Kidney (tissue), 14 donors: ENCODE data around the gene CT45A10. TPM values are rescaled to one million over a fixed set of nuclear protein-coding genes. Genes with fewer than 3 reads are reported as not detected.
A peak's percentile ranks its signal among the peaks of the same experiment; 100 is the strongest.
"Not testable (repeated sequence)": the region's sequence is repeated elsewhere in the genome, so short reads cannot be mapped to it uniquely, and the experiment has no call there.

ENCODE experiments used
- DNase-seq, 5 donors: peaks; one replicate each; pipeline ENCODE4 v3.0.0-alpha.2; 2013 to 2020
- FAIRE-seq: peaks from 2 replicates; lab custom pipeline; 2012; peaks lifted over from hg19 to GRCh38; lab: Jason Lieb, UNC
- H3K27ac ChIP-seq, 2 donors: one replicate each; pipeline ENCODE4 v1.7.0; 2013; ENCODE audit warnings: low read depth in 2 of 2, low read length in 2 of 2, inconsistent platforms in 1 of 2
- H3K27me3 ChIP-seq: one replicate; pipeline ENCODE4 v1.7.1; 2013; ENCODE audit warnings: low read length, inconsistent platforms; ENCODE audit not compliant: control insufficient read depth, insufficient read depth
- H3K36me3 ChIP-seq, 3 donors: one replicate each; pipeline versions ENCODE4 v1.7.0 to v1.7.1; 2013; ENCODE audit warnings: low read length in 3 of 3, control low read depth in 1 of 3, inconsistent platforms in 1 of 3; ENCODE audit not compliant: insufficient read depth in 3 of 3, control insufficient read depth in 2 of 3
- H3K4me1 ChIP-seq, 3 donors: one replicate each; pipeline versions ENCODE4 v1.7.0 to v1.7.1; 2013; ENCODE audit warnings: low read length in 3 of 3, inconsistent platforms in 1 of 3, low read depth in 1 of 3; ENCODE audit not compliant: control insufficient read depth in 2 of 3, insufficient read depth in 2 of 3
- H3K4me3 ChIP-seq, 3 donors: one replicate each; pipeline versions ENCODE4 v1.7.0 to v1.8.1; 2013; ENCODE audit warnings: low read length in 3 of 3, control low read depth in 1 of 3, inconsistent platforms in 1 of 3
- H3K9ac ChIP-seq, 3 donors: one replicate each; pipeline versions ENCODE4 v1.7.0 to v1.7.1; 2013; ENCODE audit warnings: low read length in 3 of 3, control low read depth in 1 of 3, inconsistent platforms in 1 of 3
- H3K9me3 ChIP-seq, 3 donors: one replicate each; pipeline versions ENCODE4 v1.7.0 to v1.7.1; 2013; ENCODE audit warnings: low read length in 3 of 3, control low read depth in 1 of 3, inconsistent platforms in 1 of 3; ENCODE audit not compliant: control insufficient read depth in 2 of 3, insufficient read depth in 1 of 3
- intact Hi-C: fragments of 100-400 bp; cut with DNase I; formaldehyde crosslinking; loops from one replicate; pipeline ENCODE4 v1.11.1; 2022
- polyA plus RNA-seq: library from polyadenylated mRNA; stranded (reverse); fragments of 350-450 nt; fragmentation: Illumina TruSeq; extraction: RNeasy Lipid Tissue Mini Kit (QIAGEN cat#74804); gene quantifications from one replicate; pipeline ENCODE4 v1.2.3, GENCODE V29; 2014; ENCODE audit warnings: low read depth, low replicate concordance; ENCODE audit not compliant: insufficient read depth
- total RNA-seq: library from RNA; stranded (reverse); fragmentation: NEBNext Ultra II Directional; extraction: Animal tissue kit (Norgen Biotek cat#: 25700); gene quantifications from one replicate; pipeline ENCODE4 v1.2.1, GENCODE V29; 2021
- TF ChIP-seq, protein P1 (sequence below): IDR thresholded peaks from 3 replicates; pipeline ENCODE4 v1.5.1; 2012; ENCODE audit warnings: mild to moderate bottlenecking, moderate library complexity, borderline replicate concordance; ENCODE audit not compliant: insufficient read depth; ENCODE audit errors: extremely low read depth
- donor health status: control.
- donor health status: control.
- donor health status: control.
- donor health status: control.
- donor health status: control.
- donor health status: DM: yes; HTN: yes; CAD: no.
- donor health status: Normal renal cell carcinoma (clear cell type).

Gene CT45A10
- total and polyA plus RNA-seq, 2 donors from 2014 or later = not detected

DNA sequence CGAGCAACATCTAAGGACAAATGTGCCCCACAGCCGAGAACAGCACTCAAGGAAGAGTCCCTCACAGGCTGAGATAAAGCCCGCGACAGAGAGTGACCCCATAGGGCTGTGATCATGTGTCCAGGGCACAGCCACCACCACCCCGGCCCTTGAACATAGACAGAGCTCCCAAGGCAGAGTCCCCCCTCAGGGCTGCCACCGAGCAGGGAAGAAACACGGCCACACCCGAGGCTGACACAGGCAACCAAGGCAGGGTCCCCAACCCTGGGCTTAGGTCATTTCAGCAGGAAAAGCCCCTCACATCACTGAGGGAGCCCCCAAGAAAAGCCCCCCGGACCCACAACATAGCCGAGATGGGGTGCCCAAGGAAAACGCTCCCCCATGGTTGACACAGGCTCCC, 463 bp downstream of the CT45A10 start:
- Histone ChIP-seq H3K36me3 (no peaks in the 10 kb centered on the region), H3K4me1 (no peaks in the 10 kb centered on the region), H3K27me3 (no peaks in the 10 kb centered on the region), H3K4me3 (no peak overlapping the region), H3K9ac (no peak overlapping the region), H3K27ac (no peak overlapping the region), H3K9me3 (no peaks in the 10 kb centered on the region)
- DNase-seq = peak in 1 of 5 donors; percentile 45
- TF ChIP-seq, protein P1, sequence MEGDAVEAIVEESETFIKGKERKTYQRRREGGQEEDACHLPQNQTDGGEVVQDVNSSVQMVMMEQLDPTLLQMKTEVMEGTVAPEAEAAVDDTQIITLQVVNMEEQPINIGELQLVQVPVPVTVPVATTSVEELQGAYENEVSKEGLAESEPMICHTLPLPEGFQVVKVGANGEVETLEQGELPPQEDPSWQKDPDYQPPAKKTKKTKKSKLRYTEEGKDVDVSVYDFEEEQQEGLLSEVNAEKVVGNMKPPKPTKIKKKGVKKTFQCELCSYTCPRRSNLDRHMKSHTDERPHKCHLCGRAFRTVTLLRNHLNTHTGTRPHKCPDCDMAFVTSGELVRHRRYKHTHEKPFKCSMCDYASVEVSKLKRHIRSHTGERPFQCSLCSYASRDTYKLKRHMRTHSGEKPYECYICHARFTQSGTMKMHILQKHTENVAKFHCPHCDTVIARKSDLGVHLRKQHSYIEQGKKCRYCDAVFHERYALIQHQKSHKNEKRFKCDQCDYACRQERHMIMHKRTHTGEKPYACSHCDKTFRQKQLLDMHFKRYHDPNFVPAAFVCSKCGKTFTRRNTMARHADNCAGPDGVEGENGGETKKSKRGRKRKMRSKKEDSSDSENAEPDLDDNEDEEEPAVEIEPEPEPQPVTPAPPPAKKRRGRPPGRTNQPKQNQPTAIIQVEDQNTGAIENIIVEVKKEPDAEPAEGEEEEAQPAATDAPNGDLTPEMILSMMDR = no peak
- intact Hi-C loops = no loop called here
- no peak for FAIRE-seq

DNA sequence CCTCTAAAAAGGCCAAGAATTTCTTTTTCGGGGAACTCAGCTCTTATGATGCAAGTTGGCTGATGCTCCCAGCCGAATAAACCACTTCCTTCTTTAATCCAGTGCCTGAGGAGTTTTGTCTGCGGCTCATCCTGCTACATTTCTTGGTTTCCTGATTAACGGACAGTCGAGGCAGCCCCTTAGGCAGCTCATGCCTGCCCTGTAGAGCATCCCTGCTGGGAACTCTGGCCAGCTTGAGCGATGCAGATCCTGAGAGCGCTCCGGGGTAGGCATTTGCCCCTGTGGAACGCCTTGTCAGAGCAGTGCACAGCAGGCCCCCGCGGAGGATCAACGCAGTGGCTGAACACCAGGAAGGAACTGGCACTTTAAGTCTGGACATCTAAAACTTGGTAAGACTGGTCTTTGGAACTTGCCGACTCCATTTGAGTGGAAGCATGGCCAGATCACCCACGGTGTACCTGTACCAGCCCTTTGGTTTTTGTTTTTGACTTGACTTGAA, 3.1 kb downstream of the CT45A10 start:
- TF ChIP-seq, protein P1 = no peak
- FAIRE-seq (no peak), DNase-seq (peak in 1 of 5 donors; percentile 49)
- intact Hi-C loops = no loop called here
- no peak overlapping the region for H3K4me3 ChIP-seq
- H3K9me3 ChIP-seq = no peaks in the 10 kb centered on the region
- no peak overlapping the region for H3K27ac ChIP-seq
- H3K9ac ChIP-seq = no peak overlapping the region
- no peaks in the 10 kb centered on the region for H3K27me3 ChIP-seq
- no peaks in the 10 kb centered on the region for H3K4me1 ChIP-seq
- no peaks in the 10 kb centered on the region for H3K36me3 ChIP-seq

DNA sequence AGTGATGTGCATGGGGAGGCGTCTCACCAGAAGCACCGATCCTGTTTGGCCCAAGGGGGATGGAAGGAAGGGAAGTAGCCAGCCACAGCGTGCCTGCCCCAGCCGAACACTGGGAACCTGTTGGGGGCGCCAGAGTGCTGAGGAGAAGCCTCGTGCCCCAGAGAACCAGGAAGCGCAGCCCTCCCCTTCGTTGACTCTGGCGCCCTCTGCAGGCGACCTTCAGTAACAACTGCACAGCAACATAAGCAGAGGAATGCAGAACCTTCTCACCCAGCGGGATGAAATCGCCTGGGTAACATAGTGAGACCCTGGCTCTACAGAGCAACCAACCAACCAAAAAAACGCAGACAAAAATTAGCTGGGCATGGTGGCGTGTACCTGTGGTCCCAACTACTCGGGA, 4.3 kb downstream of the CT45A10 start:
- H3K4me1 ChIP-seq, FAIRE-seq, H3K9ac ChIP-seq, H3K36me3 ChIP-seq, H3K4me3 ChIP-seq, DNase-seq, H3K27me3 ChIP-seq, H3K27ac ChIP-seq, H3K9me3 ChIP-seq, intact Hi-C loops: not testable (repeated sequence)

DNA sequence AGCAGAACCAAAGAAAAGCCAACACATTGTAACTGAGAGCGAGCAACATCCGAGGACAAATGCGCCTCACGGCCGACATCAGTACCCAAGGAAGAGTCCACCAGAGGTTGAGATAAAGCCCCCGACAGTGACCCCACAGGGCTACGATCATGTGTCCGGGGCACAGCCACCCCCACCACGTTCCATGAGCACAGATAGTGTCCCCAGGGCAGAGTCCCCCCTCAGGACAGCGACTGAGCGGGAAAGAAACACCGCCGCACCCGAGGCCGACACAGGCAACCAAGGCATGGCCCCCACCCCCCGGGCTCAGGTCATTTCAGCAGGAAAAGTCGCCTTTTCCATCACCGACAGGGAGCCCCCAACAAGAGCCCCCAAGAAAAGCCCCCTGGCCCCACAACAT, 5.0 kb downstream of the CT45A10 start:
- intact Hi-C loops, H3K36me3 ChIP-seq, H3K27ac ChIP-seq, H3K9ac ChIP-seq, H3K9me3 ChIP-seq, H3K4me3 ChIP-seq, H3K4me1 ChIP-seq, H3K27me3 ChIP-seq, FAIRE-seq: not testable (repeated sequence)
- peak in 1 of 5 donors; percentile 30 for DNase-seq

DNA sequence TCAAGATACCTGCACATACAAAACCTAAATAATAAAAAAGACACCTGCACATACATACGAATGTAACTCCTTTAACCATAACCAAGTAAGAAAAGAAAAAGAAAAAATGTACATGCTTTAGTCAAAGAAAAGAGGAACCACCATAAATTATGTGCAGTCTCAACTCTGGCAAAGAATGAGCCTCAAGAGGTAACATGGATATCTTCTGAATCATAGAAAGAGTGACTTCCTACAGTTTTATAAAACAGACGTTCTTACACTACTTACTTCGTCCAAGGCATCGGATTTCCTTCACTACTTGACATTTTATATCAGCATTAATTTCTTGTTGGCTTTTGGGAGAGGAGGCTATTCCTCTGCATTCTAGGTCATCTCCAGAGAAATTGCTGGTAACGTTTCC, 10.5 kb downstream of the CT45A10 start:
- DNase-seq, H3K9ac ChIP-seq, H3K36me3 ChIP-seq, H3K27ac ChIP-seq, H3K4me1 ChIP-seq, intact Hi-C loops, H3K4me3 ChIP-seq, H3K27me3 ChIP-seq, FAIRE-seq, H3K9me3 ChIP-seq: not testable (repeated sequence)

DNA sequence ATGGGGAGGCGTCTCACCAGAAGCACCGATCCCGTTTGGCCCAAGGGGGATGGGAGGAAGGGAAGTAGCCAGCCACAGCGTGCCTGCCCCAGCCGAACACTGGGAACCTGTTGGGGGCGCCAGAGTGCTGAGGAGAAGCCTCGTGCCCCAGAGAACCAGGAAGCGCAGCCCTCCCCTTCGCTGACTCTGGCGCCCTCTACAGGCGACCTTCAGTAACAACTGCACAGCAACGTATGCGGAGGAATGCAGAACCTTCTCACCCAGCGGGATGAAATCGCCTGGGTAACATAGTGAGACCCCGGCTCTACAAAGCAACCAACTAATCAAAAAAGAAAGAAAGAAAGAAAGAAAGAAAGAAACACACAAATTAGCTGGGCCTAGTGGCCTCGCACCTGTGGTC, 21.5 kb downstream of the CT45A10 start, which contains the start of gene CT45A9:
Gene CT45A9, minus strand, starts transcription at position 101 of the 400 bp plus-strand sequence. CDS start 3,751 bp downstream, outside the sequence.
- H3K27ac ChIP-seq, FAIRE-seq, H3K4me1 ChIP-seq, H3K36me3 ChIP-seq, DNase-seq, H3K4me3 ChIP-seq, H3K9me3 ChIP-seq, H3K9ac ChIP-seq, H3K27me3 ChIP-seq, intact Hi-C loops: not testable (repeated sequence)

DNA sequence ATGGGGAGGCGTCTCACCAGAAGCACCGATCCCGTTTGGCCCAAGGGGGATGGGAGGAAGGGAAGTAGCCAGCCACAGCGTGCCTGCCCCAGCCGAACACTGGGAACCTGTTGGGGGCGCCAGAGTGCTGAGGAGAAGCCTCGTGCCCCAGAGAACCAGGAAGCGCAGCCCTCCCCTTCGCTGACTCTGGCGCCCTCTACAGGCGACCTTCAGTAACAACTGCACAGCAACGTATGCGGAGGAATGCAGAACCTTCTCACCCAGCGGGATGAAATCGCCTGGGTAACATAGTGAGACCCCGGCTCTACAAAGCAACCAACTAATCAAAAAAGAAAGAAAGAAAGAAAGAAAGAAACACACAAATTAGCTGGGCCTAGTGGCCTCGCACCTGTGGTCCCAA, 38.8 kb downstream of the CT45A10 start, which contains the start of gene CT45A8:
Gene CT45A8, minus strand, starts transcription at position 101 of the 400 bp plus-strand sequence. CDS start 3,755 bp downstream, outside the sequence.
- intact Hi-C loops, H3K9ac ChIP-seq, H3K9me3 ChIP-seq, H3K4me1 ChIP-seq, H3K27me3 ChIP-seq, H3K27ac ChIP-seq, H3K36me3 ChIP-seq, DNase-seq, H3K4me3 ChIP-seq, FAIRE-seq: not testable (repeated sequence)
